Lower leg skin (tissue), 4 donors: ENCODE data around the gene VTI1A. TPM values are rescaled to one million over a fixed set of nuclear protein-coding genes. Genes with fewer than 3 reads are reported as not detected.

Source experiments
- DNase-seq, 2 donors: peaks; one replicate each; pipeline ENCODE4 v3.0.0-alpha.2; 2019; ENCODE audit warnings: low spot score in 2 of 2
- H3K4me3 ChIP-seq: fragments of 200-600 bp; sonication (generic); 2 replicates; pipeline ENCODE4 v1.5.1; 2017; ENCODE audit warnings: mild to moderate bottlenecking, low read depth; ENCODE audit not compliant: poor library complexity, severe bottlenecking
- CTCF ChIP-seq, 3 donors: fragments of 450-650 bp; IDR thresholded peaks; one replicate each; pipeline ENCODE4 v1.5.1; 2016; ENCODE audit warnings: antibody characterized with exemption in 3 of 3, mild to moderate bottlenecking in 3 of 3, moderate library complexity in 2 of 3
- POLR2A ChIP-seq, 2 donors: fragments of 450-650 bp; IDR thresholded peaks; one replicate each; pipeline ENCODE4 v1.6.1; 2016 to 2017; ENCODE audit warnings: antibody characterized with exemption in 2 of 2, mild to moderate bottlenecking in 1 of 2, moderate library complexity in 1 of 2
- WGBS, 2 donors: methylation state at CpG; one replicate each; pipeline ENCODE4 v1.1.5; 2018; 5-methylcytosine and 5-hydroxymethylcytosine counted together
- intact Hi-C: fragments of 100-400 bp; cut with DNase I; formaldehyde crosslinking; loops from one replicate; pipeline ENCODE4 v1.15.0; 2023; ENCODE audit warnings: low total_unique reads
- total RNA-seq, 4 donors: library from RNA; depleted of rRNA; stranded (reverse); fragments of >200 nt; gene quantifications; one replicate each; pipeline ENCODE4 v1.1.0, GENCODE V29; 2016

Gene VTI1A
- total RNA-seq, 4 donors from 2014 or later, result 30.8 to 85.7 (median 35.6) TPM

GRCh38 chr10:112792487-112793201 lies 345.6 kb downstream of the VTI1A start:
- TF ChIP-seq POLR2A (IDR thresholded peaks at IDR 0.05), result no peak
- no peak for TF ChIP-seq CTCF (IDR thresholded peaks at IDR 0.05)
- DNase-seq, result peak; percentile 71 to 91
- intact Hi-C loops, result no loop called here
- WGBS, 2 donors, result 34 to 39% methylated on average over 14 of the region's 14 CpGs
- H3K4me3 ChIP-seq, result no peak overlapping the region

DNA sequence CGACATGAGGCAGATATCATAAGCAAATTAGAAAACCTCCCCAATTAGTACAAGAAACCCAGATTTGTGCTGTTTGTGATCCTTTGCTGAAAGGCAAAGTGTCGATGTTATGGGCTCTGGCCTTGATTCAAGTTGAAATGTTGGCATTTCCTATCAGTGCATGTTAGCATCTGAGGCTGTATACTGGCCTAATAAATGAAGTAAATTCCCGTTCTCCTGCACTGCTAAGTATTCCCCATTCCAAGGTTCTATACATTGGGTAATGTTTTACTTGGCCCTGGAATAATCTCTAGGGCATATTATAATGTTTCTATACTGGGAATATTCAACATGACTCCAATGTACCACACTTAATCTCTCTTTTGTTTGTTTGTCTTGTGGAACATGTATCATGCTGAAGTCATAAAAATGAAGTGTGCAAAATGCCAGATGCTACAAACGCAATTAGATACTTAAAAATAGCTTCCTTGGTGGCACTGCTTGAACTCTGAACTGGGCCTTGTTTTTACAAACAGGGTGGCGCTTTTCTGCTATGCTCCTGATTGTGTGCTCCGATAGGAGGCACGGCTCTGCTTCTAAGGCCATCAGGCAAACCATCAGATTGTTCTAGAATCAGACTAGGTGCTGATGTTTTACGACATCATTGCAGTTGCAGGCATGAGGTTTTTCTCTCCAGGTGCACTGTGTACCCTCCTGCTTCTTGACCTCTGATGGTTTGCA lies 346.3 kb downstream of the VTI1A start:
- intact Hi-C loops, result no loop called here
- no peak overlapping the region for H3K4me3 ChIP-seq
- DNase-seq, result no peak
- TF ChIP-seq CTCF (IDR thresholded peaks at IDR 0.05) (no peak), POLR2A (IDR thresholded peaks at IDR 0.05) (no peak)
- WGBS, 2 donors, result 30 to 44% methylated on average over 8 of the region's 8 CpGs

DNA sequence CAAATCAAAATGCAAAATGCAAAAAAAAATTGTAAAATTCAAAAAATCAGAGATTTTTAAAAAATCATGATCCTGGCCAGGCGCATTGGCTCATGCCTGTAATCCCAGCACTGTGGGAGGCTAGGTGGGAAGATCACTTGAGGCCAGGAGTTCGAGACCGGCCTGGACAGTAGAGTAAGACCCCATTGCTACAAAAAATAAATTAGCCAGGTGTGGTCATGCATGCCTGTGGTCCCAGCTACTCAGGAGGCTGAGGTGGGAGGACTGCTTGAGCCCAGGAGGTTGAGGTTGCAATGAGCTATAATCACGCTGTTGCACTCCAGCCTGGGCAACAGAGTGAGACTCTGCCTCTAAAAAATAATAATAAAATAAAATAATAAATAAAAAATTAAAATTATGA lies 347.2 kb downstream of the VTI1A start:
- intact Hi-C loops, result no loop called here
- no peak overlapping the region for H3K4me3 ChIP-seq
- TF ChIP-seq POLR2A (IDR thresholded peaks at IDR 0.05) (no peak), CTCF (IDR thresholded peaks at IDR 0.05) (no peak)
- 93 to 95% methylated on average over 4 of the region's 4 CpGs for WGBS, 2 donors
- DNase-seq, result no peak

DNA sequence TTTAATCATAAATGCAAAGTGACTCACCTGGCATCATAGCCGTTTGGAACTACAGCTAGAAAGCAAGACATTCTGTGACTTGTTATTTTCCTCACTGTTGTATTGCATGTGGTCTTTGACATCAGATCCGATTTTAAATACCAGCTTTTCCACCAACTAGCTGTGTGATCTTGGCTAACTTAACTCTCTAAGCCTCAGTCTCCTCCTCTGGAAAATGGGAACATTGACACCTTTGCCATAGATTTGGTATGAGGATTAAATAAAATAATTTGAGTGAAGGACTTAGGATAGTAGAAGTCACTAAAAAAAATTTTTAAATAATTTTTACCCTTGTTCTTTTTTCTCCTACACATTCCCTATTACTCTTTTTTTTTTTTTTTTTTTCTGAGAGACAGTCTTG lies 348.1 kb downstream of the VTI1A start:
- TF ChIP-seq CTCF (IDR thresholded peaks at IDR 0.05), result no peak
- intact Hi-C loops, result no loop called here
- no peak overlapping the region for H3K4me3 ChIP-seq
- DNase-seq, result no peak
- WGBS, 2 donors, result 73 to 78% methylated on average over 2 of the region's 2 CpGs

DNA sequence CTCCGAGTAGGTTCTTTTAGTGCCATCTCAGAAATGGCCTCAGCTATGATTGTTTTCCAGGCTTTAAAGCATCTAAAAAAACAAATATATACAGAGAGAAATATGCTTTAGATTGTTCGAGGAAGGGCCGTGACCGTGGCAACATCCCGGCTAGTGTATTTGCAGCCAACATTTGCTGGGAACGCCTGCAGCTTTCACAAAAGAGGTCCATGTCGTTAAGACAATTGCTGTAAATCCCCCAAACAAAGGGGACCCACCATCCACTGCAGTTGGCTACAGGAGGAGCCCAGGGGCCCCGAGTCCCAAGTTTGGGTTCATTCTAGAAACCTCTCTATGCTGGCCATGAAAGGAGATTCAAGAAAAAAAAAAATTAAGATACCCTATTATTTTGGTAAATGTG lies 350.2 kb downstream of the VTI1A start:
- TF ChIP-seq POLR2A (IDR thresholded peaks at IDR 0.05) (no peak), CTCF (IDR thresholded peaks at IDR 0.05) (no peak)
- intact Hi-C loops, result no loop called here
- WGBS, 2 donors, result 89 to 93% methylated on average over 8 of the region's 8 CpGs
- no peak for DNase-seq
- H3K4me3 ChIP-seq, result no peak overlapping the region
